HUES48 (cell line): ENCODE data around the gene KLHL3.

Experiments used
- H3K27ac ChIP-seq: one replicate; pipeline ENCODE4 v1.7.0; 2013; ENCODE audit warnings: low read depth, low read length, inconsistent platforms
- H3K27me3 ChIP-seq: 2 replicates; pipeline ENCODE4 v1.6.1; 2013; ENCODE audit warnings: mild to moderate bottlenecking, low read length; ENCODE audit not compliant: control insufficient read depth, insufficient read depth
- H3K36me3 ChIP-seq: 2 replicates; pipeline ENCODE4 v1.6.1; 2013; ENCODE audit warnings: low read length; ENCODE audit not compliant: control insufficient read depth, insufficient read depth
- H3K4me1 ChIP-seq: 2 replicates; pipeline ENCODE4 v1.6.1; 2013; ENCODE audit warnings: mild to moderate bottlenecking, low read length; ENCODE audit not compliant: control insufficient read depth, insufficient read depth
- H3K4me3 ChIP-seq: 2 replicates; pipeline ENCODE4 v1.5.1; 2013; ENCODE audit warnings: mild to moderate bottlenecking, low read depth, low read length
- H3K9ac ChIP-seq: 2 replicates; pipeline ENCODE4 v1.6.1; 2013; ENCODE audit warnings: mild to moderate bottlenecking, low read depth, low read length, moderate library complexity
- H3K9me3 ChIP-seq: 2 replicates; pipeline ENCODE4 v1.6.1; 2013; ENCODE audit warnings: low read length; ENCODE audit not compliant: control insufficient read depth, insufficient read depth

The KLHL3 gene

GRCh38 chr5:137666461-137666850 is 69.4 kb downstream of the KLHL3 start:
- Histone ChIP-seq H3K27ac (no peak overlapping the region), H3K9ac (no peak overlapping the region)

GRCh38 chr5:137665678-137666460 is 70.0 kb downstream of the KLHL3 start:
- Histone ChIP-seq H3K27me3 (no peaks in the 10 kb centered on the region), H3K36me3 (no peaks in the 10 kb centered on the region), H3K27ac (no peak overlapping the region), H3K9me3 (no peaks in the 10 kb centered on the region), H3K4me1 (no peaks in the 10 kb centered on the region), H3K9ac (no peak overlapping the region), H3K4me3 (no peak overlapping the region)

More at GRCh38 chr5:137666461-137666850, 69.4 kb downstream of the KLHL3 start:
- Histone ChIP-seq H3K4me3 (no peak overlapping the region), H3K27me3 (no peaks in the 10 kb centered on the region), H3K4me1 (no peaks in the 10 kb centered on the region), H3K9me3 (no peaks in the 10 kb centered on the region), H3K36me3 (no peaks in the 10 kb centered on the region)

- Histone ChIP-seq H3K4me1 (no peaks in the 10 kb centered on the region), H3K27me3 (no peaks in the 10 kb centered on the region), H3K9ac (no peak overlapping the region), H3K27ac (no peak overlapping the region), H3K36me3 (peaks cover 14% of the 10 kb centered on the region), H3K9me3 (no peaks in the 10 kb centered on the region), H3K4me3 (no peak overlapping the region)
Measured at GRCh38 chr5:137660349-137660817, 75.5 kb downstream of the KLHL3 start.

GRCh38 chr5:137659209-137659608 is 76.7 kb downstream of the KLHL3 start:
- Histone ChIP-seq H3K9me3 (no peaks in the 10 kb centered on the region), H3K4me3 (no peak overlapping the region), H3K36me3 (peaks cover 14% of the 10 kb centered on the region), H3K4me1 (no peaks in the 10 kb centered on the region), H3K27me3 (no peaks in the 10 kb centered on the region), H3K27ac (no peak overlapping the region), H3K9ac (no peak overlapping the region)

- Histone ChIP-seq H3K4me1 (no peaks in the 10 kb centered on the region), H3K36me3 (peaks cover 14% of the 10 kb centered on the region), H3K27me3 (no peaks in the 10 kb centered on the region), H3K4me3 (no peak overlapping the region), H3K9me3 (no peaks in the 10 kb centered on the region), H3K27ac (no peak overlapping the region), H3K9ac (no peak overlapping the region)
Measured at GRCh38 chr5:137658324-137658723, 77.6 kb downstream of the KLHL3 start.

- Histone ChIP-seq H3K27ac (no peak overlapping the region), H3K9ac (no peak overlapping the region), H3K9me3 (no peaks in the 10 kb centered on the region), H3K4me1 (no peaks in the 10 kb centered on the region), H3K4me3 (no peak overlapping the region), H3K27me3 (no peaks in the 10 kb centered on the region), H3K36me3 (peaks cover 14% of the 10 kb centered on the region)
Measured at GRCh38 chr5:137657073-137657472, 78.8 kb downstream of the KLHL3 start.

GRCh38 chr5:137656558-137656957 is 79.3 kb downstream of the KLHL3 start:
- H3K9ac ChIP-seq, result no peak overlapping the region
- no peaks in the 10 kb centered on the region for H3K4me1 ChIP-seq
- H3K9me3 ChIP-seq, result no peaks in the 10 kb centered on the region
- H3K27me3 ChIP-seq, result no peaks in the 10 kb centered on the region
- H3K36me3 ChIP-seq, result peaks cover 14% of the 10 kb centered on the region
- no peak overlapping the region for H3K27ac ChIP-seq
- no peak overlapping the region for H3K4me3 ChIP-seq

GRCh38 chr5:137651022-137651421 is 84.9 kb downstream of the KLHL3 start:
- Histone ChIP-seq H3K27me3 (no peaks in the 10 kb centered on the region), H3K9ac (no peak overlapping the region), H3K36me3 (peaks cover 6% of the 10 kb centered on the region), H3K9me3 (no peaks in the 10 kb centered on the region), H3K27ac (no peak overlapping the region), H3K4me3 (no peak overlapping the region), H3K4me1 (no peaks in the 10 kb centered on the region)

GRCh38 chr5:137649228-137649935 is 86.5 kb downstream of the KLHL3 start:
- peaks cover 6% of the 10 kb centered on the region for H3K36me3 ChIP-seq
- no peak overlapping the region for H3K27ac ChIP-seq
- H3K9ac ChIP-seq, result no peak overlapping the region
- H3K4me3 ChIP-seq, result no peak overlapping the region
- H3K9me3 ChIP-seq, result no peaks in the 10 kb centered on the region
- no peaks in the 10 kb centered on the region for H3K4me1 ChIP-seq
- H3K27me3 ChIP-seq, result no peaks in the 10 kb centered on the region

GRCh38 chr5:137648361-137648760 is 87.5 kb downstream of the KLHL3 start:
- Histone ChIP-seq H3K9me3 (no peaks in the 10 kb centered on the region), H3K4me3 (no peak overlapping the region), H3K9ac (no peak overlapping the region), H3K27ac (no peak overlapping the region), H3K4me1 (no peaks in the 10 kb centered on the region), H3K36me3 (peaks cover 6% of the 10 kb centered on the region), H3K27me3 (no peaks in the 10 kb centered on the region)

GRCh38 chr5:137647401-137647800 is 88.5 kb downstream of the KLHL3 start:
- no peaks in the 10 kb centered on the region for H3K4me1 ChIP-seq
- peaks cover 6% of the 10 kb centered on the region for H3K36me3 ChIP-seq
- H3K4me3 ChIP-seq, result no peak overlapping the region
- no peaks in the 10 kb centered on the region for H3K9me3 ChIP-seq
- no peak overlapping the region for H3K9ac ChIP-seq
- H3K27me3 ChIP-seq, result no peaks in the 10 kb centered on the region
- no peak overlapping the region for H3K27ac ChIP-seq
